DND-41 (cell line): ENCODE results near the gene SRRM2.

Experiments used
- CTCF ChIP-seq: IDR thresholded peaks from 2 replicates; pipeline ENCODE4 v1.5.1; 2012; ENCODE audit warnings: borderline replicate concordance, low read length, moderate library complexity, mild to moderate bottlenecking; ENCODE audit not compliant: poor library complexity, severe bottlenecking; ENCODE audit errors: extremely low read depth
- EZH2 ChIP-seq: IDR thresholded peaks from 3 replicates; pipeline ENCODE4 v1.6.1; 2012; ENCODE audit warnings: borderline replicate concordance, low read depth, mild to moderate bottlenecking, moderate library complexity, low read length, inconsistent platforms; ENCODE audit not compliant: severe bottlenecking

- TF ChIP-seq CTCF = no peak
- TF ChIP-seq EZH2 = no peak
Observed at GRCh38 chr16:2767891-2768290, 15.5 kb downstream of the SRRM2 start.
